ENCODE measurements around the gene KBTBD2.

DNA sequence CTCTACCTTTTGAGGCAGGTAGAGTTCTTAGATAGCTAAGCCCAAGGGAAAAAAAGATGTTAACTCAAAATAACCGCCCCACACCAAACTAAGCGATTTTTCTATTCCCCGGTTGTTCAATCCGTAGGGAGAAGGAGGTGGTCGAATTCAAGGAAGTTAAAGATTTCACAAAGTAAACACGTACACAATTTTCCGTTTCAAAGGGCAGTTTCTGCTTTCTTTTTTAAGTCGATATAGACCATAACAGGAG, 842 bp downstream of the KBTBD2 start:
- TF ChIP-seq, protein P1, sequence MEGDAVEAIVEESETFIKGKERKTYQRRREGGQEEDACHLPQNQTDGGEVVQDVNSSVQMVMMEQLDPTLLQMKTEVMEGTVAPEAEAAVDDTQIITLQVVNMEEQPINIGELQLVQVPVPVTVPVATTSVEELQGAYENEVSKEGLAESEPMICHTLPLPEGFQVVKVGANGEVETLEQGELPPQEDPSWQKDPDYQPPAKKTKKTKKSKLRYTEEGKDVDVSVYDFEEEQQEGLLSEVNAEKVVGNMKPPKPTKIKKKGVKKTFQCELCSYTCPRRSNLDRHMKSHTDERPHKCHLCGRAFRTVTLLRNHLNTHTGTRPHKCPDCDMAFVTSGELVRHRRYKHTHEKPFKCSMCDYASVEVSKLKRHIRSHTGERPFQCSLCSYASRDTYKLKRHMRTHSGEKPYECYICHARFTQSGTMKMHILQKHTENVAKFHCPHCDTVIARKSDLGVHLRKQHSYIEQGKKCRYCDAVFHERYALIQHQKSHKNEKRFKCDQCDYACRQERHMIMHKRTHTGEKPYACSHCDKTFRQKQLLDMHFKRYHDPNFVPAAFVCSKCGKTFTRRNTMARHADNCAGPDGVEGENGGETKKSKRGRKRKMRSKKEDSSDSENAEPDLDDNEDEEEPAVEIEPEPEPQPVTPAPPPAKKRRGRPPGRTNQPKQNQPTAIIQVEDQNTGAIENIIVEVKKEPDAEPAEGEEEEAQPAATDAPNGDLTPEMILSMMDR (IDR thresholded peaks at IDR 0.05) = peak in 1 of 6 experiments; percentile 5
- TF ChIP-seq POLR2A (IDR thresholded peaks at IDR 0.05) = no peak
